HS-5 (cell line): ENCODE results near the gene SLC22A1.
"Not testable (repeated sequence)": the region's sequence is repeated elsewhere in the genome, so short reads cannot be mapped to it uniquely, and the experiment has no call there.

Source experiments
- DNase-seq: peaks from one replicate; pipeline ENCODE4 v3.0.0-alpha.2; 2012; ENCODE audit warnings: low read depth

The SLC22A1 gene

GRCh38 chr6:160121558-160121957, at the start of gene SLC22A1:
Gene SLC22A1 (plus strand): TSS chr6:160121815. CDS start chr6:160121936, 121 bp downstream.
- DNase-seq: no peak

- DNase-seq: no peak
Measured at GRCh38 chr6:160073272-160073671, 48.3 kb upstream of the SLC22A1 start.

GRCh38 chr6:160076009-160076408, 45.6 kb upstream of the SLC22A1 start:
- no peak for DNase-seq

GRCh38 chr6:160077024-160077423, 44.6 kb upstream of the SLC22A1 start:
- no peak for DNase-seq

- no peak for DNase-seq
Measured at GRCh38 chr6:160077526-160077925, 44.1 kb upstream of the SLC22A1 start.

GRCh38 chr6:160078883-160079685, 42.5 kb upstream of the SLC22A1 start:
- DNase-seq: no peak

GRCh38 chr6:160079686-160080043, 42.0 kb upstream of the SLC22A1 start:
- DNase-seq: no peak

GRCh38 chr6:160080097-160080496, 41.5 kb upstream of the SLC22A1 start:
- no peak for DNase-seq

GRCh38 chr6:160081398-160081797, 40.2 kb upstream of the SLC22A1 start:
- no peak for DNase-seq

GRCh38 chr6:160082627-160083026, 39.0 kb upstream of the SLC22A1 start:
- no peak for DNase-seq

- DNase-seq: no peak
Measured at GRCh38 chr6:160084198-160084776, 37.3 kb upstream of the SLC22A1 start.

- DNase-seq: no peak
Measured at GRCh38 chr6:160085226-160085625, 36.4 kb upstream of the SLC22A1 start.

- no peak for DNase-seq
Measured at GRCh38 chr6:160085713-160086505, 35.7 kb upstream of the SLC22A1 start.

GRCh38 chr6:160086754-160087153, 34.9 kb upstream of the SLC22A1 start:
- no peak for DNase-seq

- DNase-seq: peak; percentile 77
Measured at GRCh38 chr6:160088069-160088783, 33.4 kb upstream of the SLC22A1 start.

- DNase-seq: no peak
Measured at GRCh38 chr6:160088784-160089533, 32.7 kb upstream of the SLC22A1 start.

GRCh38 chr6:160089534-160089897, 32.1 kb upstream of the SLC22A1 start:
- no peak for DNase-seq

GRCh38 chr6:160090442-160091239, 31.0 kb upstream of the SLC22A1 start:
- not testable (repeated sequence) for DNase-seq

- DNase-seq: not testable (repeated sequence)
Measured at GRCh38 chr6:160092176-160092575, 29.4 kb upstream of the SLC22A1 start.

GRCh38 chr6:160092602-160093001, 29.0 kb upstream of the SLC22A1 start:
- no peak for DNase-seq

GRCh38 chr6:160093061-160093460, 28.6 kb upstream of the SLC22A1 start:
- DNase-seq: no peak
